Amygdala (tissue), 56 donors: Measurements from ENCODE around the gene TMCC3.
A peak's percentile ranks its signal among the peaks of the same experiment; 100 is the strongest.

Source experiments
- DNase-seq, 56 donors: peaks; one replicate each; lab custom pipeline; 2025; lab: John Stamatoyannopoulos, UW

The TMCC3 gene

DNA sequence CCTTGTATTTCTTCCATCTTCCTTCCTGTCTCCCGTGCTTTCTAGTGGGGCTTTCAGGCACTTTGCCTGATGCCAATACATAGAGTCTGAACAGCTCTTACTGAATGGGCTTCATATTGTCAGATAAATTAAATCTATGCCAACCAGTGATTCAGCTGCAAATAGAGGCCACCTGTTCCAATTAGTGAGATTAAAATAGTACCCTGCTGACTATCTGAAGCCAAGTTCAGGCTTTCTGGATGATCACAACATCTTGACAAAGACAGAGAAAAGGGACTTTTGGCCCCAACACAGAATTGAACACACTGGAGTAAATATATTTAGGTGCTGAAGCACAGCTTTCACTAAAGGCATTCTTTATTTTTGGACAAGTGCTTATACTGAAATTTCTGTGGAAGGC, 11.8 kb downstream of the TMCC3 start:
- DNase-seq, result no peak

DNA sequence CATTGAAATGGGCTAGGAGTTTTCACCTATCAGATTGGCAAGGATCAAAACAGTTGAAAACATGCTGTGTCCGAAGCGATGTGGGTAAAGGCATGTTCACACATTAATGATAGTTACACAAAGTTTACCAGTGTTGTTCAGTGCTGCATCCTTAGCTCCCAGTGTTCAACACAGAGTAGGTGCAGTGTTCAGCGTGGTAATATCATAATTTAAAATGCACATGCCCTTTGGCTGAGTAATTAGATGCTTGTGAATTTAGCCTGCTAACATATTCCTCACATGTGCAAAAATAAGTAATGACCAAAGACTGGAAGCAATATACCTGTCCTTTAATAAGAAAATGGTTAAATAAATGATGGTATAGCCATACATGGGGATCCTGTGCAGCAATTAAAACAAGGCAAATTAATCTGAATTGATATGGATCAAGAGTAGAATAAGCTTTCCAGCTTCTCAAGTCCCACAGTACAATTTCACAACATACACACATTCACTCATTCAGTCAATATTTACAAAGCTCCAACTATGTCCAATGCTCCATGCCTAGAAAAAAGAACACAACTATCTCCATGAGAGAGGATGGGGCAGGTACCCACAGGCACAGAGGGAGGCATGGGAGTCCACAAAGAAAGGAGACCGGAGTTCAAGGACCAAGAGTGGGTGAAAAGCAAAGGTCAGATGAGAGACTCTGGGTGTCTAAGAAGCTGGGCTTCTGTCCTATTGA, 12.8 kb downstream of the TMCC3 start:
- no peak for DNase-seq

DNA sequence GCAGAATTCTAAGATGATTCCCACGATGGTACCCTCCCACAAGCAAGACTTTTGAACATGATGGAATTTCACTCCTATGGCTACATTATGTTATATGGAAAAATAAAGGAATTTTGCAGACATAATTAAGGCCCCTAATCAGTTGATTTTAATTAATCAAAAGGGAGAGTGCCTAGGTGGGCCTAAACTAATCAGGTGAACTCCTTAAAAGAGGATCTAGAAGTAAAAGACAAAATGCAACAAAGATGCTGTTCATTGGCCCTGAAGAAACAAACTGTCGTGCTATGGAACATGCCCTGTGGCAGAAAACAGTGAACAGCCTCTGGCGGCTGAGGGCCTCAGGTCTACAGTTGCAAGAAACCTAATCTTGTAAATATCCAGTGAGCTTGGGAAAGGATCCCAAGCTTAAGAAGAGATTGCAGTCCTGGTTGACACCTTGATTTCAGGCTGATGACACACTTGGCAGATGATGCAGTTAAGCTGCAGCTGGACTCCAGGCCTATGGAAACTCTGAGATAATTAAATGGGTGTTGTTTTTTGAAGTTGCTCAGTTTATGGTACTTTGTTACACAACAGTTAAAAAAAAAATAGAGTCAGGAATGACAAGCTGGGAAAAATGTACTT, 13.8 kb downstream of the TMCC3 start:
- no peak for DNase-seq

DNA sequence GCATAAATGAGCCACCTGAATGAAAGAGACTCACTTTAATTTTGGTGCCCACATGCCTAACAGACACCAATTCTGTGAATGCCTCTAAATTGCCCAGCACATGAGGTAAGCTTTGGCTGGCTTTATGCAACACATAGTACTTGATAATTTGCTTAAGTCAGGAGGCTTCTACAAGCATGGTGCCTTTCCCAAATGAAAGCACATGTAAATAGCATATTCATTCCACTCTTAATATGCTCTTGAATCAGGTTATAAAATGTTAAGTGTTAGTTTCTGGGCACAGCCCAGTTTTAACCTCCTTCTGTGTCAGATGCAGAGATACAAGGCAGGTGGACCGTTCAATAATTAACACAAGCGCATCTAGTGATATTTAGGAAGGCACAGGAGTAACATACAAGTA, 15.6 kb downstream of the TMCC3 start:
- DNase-seq, result no peak

DNA sequence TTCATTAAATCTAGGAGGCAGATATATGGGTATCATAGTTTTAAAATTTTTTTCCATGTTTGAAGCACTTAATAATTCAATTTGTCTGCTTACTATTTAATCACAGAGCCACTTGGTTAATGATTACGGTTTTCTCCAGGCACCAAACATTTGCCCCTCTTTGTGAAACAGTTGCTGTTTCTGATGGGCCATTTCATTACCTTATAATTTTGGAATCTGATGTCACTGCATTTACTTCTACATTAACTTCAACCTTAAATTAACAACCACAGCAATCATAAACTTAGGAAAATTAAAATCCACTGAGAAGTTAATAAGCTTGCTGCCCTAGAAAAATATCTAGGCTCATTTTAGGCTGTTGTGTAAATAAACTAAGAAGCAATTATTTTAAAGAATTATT, 17.0 kb downstream of the TMCC3 start:
- no peak for DNase-seq

DNA sequence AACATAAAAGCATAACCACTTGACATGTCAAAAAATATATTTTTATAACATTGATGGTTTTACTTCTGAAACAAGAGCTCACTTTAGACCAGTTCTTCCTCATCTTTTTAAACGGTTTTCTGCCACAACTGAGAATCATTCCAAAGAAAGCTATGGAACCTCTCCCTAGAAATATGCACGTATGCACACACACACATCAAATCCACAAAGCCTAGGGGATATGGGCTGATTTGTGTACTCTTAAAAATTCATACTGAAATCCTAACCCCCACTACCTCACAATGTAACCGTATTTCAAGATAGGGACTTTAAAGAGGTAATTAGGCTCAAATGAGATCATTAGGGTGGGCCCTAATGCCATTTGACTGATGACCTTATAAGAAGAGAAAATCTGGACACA, 19.3 kb downstream of the TMCC3 start:
- no peak for DNase-seq

DNA sequence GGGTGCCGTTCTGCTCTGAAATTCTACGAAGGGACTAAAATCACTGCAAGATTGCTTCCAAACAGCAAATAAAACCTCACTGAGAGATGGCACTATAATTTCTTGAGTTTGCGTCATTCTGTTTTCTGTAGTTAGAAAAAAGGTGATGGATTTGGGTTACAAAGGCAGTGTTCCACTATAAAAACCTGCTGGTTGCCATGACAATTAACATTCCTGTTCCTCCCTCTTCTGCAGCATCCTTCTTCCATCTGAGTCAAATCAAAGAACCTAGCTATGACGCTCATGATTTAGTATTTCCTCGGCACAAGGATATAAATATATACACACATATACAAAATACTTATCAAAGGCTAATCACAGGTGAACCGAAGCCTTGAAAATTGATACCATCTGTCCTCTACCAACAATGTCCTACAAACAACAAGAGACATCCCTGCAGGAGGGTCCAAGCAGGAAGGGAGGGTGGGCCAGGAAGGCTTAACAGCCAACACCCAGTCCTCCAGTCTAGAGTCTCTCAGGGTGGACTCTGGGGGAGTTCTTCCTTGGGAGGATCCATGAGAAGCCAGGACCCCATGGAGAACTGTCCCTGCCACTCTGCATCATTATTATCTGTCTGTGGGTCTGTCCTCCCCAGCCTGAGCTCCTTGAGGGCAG, 21.4 kb downstream of the TMCC3 start:
- DNase-seq, result no peak

DNA sequence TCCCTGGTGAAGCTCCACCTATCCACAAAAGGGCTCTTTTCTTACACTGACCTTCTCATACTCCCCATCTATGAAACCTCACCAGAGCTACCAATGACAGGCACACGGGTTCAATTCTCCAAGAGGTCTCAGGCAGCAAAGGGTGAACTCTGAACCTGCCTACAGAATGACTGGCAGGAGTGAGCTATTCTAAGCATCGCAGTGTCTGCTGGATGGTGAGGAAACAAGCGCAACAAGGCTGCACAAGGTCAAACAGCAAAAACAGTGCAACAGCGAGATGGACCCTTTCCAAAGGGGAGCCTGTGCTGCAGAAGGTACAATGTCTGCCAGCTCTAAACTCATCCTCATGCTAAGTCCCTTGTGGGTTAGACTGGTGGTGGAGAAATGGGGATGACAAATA, 22.0 kb downstream of the TMCC3 start:
- DNase-seq, result no peak

DNA sequence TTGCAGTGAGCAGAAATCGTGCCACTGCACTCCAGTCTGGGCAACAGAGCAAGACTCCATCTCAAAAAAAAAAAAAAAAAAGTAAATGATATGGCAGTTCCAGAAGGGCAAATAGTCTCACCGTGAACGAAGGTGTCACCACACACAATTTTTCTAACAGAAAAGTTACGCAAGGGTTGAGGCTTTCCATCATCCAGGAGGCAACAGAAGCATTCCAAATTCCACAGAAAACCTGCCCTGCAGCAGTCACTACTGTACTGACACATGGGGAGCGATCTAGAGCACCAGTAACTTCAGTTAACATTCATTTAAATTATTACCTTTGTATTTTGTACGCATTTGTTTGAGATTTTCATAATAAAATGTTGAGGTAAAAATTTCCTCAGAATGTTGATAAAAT, 24.8 kb downstream of the TMCC3 start:
- DNase-seq, result no peak

DNA sequence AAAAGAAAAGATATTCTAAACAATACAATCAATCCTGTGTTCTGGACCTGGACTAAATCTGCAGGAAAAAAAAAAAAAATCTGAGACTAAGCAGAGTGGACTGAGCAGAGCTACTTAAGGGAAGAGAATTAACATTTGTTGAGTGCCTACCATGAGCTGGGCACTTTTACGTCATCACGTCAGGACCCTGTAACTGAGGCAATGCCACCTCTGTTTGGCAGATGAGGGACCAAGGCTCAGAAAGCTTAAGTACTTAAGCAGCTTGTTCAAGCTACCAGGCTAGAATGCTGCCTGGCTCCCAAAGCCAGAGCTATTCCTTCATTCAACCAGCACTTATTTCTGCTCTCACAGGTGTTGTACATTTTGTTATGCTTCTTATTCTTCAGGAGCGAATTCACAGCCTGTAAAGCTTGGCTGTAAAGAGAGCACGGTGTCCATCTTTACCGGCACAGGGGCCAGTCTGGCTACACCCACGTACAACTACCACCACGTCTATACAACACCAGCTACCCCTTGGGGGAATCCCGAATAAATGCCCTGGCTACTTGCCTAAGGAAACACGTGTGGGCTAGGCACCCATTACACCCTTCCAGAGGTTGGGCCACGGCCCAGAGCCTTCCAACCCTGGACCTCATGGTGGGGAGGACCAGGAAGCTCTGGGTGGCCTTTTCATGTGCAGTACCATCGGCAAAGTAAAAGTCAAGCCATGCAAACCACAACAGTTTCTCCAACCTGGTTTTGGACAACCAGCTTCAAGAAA, 27.0 kb downstream of the TMCC3 start:
- no peak for DNase-seq

DNA sequence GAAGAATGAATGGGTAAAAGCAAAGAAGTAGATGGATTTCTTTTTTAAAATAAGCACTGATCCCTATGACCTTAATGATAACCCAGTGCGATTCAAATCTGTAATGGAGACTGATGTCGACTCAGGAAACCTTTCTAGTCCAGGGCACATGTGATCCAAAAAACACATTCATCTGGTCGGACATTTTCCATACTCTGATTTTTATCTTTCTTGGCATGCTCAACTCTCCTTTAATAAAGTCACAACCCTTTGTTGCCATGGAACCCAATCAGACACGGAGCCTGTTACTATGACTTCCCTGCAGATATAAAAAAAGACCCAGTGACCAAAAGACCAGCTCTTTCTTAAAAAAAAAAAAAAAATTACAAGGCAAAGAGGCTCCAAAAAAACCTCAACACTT, 27.9 kb downstream of the TMCC3 start:
- DNase-seq, result no peak

DNA sequence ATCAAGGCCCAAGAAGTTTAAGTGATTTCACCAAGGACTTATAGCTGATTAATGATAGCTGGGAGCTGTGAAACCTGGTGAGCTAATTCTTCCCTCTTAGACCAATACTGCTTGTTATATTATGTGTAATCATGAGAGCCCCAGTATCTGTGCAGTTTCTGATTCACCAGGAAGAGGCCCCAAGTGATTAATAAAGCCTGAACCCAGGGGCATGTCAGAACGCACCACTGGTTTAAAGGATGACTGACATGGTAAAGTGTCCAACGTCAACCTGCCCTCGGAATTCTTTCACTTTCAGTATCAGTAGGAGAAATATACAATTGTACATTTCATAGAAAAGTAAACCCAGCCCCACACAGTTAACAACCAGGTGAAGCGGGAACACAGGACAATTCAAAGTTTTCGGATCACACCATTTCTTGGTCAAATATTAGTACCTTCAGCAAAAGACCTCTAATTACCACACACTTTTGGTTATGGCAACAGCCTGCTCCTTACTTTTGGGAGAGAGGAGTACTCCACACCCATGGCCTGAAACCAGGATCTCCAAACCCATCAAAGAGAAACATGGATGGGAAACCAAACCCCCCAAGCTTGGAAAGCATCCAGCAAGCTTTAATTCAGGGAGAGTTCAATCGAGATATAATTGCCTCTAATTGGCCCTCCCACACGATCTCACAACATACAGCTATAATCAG, 28.5 kb downstream of the TMCC3 start:
- no peak for DNase-seq

DNA sequence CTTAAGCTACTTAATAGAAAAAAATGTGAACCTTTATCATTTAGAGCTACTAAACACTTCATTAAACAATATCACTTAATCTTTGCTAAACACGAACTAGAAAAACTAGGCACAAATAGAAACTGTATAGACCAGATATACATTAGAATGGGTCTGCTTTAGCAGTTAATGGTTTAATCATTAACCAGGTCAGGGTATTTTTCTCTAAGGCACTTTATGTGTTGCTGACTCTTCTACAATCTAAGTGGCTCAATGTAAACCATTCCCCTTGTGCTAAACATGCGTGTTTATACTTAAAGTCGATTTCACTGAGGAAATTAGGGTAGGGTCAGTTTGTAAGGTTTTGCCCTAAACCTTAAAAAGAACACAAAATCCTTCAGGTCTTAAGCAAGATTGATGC, 29.7 kb downstream of the TMCC3 start:
- DNase-seq, result no peak

DNA sequence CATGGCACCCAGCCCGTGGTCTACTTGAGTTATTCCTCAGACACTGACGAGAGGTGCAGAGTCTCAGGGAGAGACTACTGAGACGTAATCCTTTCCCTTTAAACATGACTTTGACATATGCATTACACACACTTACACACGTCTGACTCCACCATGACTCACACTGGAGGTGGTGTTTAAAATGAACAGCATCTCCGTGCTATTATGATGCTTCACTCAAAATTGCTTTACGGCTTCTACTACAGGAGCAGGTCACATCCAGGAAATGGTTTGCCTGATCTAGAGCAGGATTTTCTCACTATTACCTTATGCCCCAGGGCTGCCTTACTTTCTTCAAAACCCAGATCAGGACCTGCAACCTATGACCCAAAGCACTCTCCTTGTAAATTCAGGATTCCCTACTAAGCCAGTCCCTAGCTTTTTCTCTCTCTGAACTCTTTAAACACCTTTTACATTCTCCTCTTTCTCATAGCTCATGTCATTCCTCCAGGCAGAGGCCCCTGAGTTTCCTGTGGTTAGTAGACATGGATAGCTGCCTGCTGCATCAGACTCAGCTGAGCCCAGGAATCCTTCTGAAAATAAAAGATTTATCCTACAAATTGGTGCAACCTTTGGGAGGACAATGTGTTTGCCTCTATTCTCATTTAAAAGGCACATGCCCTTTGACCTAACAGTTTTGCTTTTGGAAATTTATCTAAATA, 31.2 kb downstream of the TMCC3 start:
- DNase-seq, result no peak

DNA sequence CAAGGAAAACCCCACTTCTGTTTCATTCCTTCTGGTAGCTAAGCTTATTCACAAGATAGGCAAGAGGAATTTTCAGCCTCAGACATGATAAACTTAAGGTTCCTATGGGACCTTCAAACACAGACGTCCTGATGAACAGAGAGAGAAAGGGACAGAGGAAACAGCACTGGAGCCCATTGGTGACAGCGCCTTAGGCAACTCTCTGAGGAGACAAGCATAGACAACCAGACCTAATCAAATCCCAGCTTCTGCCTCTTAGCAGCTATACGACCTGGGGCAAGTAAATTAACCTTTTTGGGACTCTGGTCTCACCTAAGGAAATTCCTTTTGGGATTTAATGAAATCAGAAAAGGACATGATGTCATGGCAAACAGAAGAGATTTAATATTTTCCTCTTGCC, 33.3 kb downstream of the TMCC3 start:
- no peak for DNase-seq

DNA sequence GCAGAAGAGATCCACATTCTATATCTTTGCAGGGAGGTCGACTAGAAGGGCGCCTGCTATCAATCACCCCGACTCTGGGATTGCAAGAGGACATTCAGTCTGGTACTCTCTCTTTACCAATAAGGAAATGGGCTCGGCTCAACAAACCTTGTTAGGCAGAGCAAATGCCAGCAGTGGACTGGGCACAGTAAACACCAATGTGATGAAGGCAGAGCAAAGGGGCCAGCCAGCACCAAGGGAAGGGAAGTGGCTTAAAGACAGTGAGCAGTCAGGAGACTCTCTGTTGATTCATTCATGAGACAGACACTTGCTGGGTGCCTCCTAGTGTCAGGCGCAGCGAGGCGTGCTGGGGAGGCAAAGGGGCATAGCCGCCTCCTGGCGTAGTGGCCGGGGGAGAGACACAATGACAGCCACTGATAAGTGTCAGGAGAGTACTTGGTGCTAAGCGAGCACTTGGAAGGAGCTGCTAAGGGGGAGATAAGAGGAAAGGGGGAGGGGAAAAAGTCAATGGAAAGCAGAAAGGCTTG, 34.1 kb downstream of the TMCC3 start:
- DNase-seq, result peak in 54 of 56 donors; percentile 13 to 90 (median 68)

DNA sequence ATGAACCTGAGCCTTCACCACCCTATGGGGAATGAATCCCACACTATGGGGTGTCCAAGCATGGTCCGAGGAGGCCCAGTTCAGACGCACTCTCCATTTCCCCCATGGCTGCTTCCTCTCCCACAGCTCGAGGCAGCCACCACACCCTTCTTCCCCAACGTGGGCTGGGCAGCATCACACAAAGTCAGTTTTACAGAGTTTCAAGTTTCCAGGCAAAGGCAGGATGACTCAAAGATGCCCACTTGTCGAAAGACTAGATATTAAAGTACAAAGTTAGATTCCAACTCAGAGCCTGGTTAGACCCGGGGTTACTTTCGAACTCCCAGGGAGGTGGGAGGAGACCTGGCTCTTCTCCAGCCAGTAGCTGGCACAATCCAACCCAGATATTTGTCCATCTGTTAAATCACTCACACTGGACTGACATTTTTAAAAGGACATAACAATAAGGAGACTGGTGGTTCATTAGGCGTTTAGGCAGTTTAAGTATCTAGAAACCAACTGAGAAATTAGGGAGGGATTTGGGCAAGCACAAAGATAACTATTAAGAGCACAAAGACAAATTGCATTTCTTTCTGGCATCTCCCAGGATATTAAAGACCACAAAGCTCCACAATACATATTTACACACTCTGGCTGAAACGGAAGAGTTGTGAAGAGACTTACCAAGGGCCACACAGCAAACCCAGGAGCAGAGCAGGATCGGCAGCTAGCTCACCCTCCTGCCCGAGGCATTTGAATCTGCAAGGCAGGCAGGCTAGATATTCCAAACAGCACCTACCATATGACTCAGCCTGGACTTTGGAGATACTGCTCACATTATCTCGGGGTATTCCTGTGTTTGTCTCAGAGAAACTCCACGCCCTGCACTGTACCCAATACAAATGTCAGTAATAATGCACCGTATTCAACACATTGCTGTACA, 34.8 kb downstream of the TMCC3 start:
- DNase-seq, result peak in 36 of 56 donors; percentile 8 to 74 (median 36)

DNA sequence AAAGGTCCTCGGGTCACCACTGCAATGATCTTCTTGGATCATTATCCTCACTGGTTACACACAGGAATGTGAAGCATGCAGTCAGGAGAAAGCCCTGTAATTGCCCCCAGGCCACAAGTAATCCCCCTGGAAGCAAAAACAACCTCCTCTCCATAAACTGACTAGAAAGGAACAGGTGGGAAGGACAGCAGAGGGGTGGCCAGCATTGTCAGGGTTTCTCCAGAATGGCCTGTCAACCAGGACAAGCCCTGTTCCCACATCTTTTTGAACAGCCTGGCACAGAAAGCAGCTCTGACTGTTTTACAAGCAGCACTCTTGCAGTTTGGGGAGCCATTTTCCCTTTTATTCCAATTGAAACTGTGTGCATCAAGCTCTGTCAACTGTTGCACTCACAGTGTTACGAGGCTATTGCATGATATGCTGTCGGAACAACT, 36.1 kb downstream of the TMCC3 start:
- DNase-seq, result peak in 10 of 56 donors; percentile 14 to 35 (median 18)
